HL-60 (cell line): Measurements from ENCODE around the gene CTCF.

Experiments used
- POLR2AphosphoS5 ChIP-seq: IDR thresholded peaks from 2 replicates; pipeline ENCODE4 v1.6.1; 2012; ENCODE audit warnings: low read depth
- REST ChIP-seq: IDR thresholded peaks from 2 replicates; pipeline ENCODE4 v1.6.1; 2012; ENCODE audit warnings: low read depth; ENCODE audit not compliant: insufficient replicate concordance
- TF ChIP-seq, protein P1 (sequence below): IDR thresholded peaks from one replicate; pipeline ENCODE4 v1.5.1; 2011; ENCODE audit warnings: low read length, control low read depth, inconsistent platforms; ENCODE audit not compliant: insufficient read depth

- TF ChIP-seq, protein P1, sequence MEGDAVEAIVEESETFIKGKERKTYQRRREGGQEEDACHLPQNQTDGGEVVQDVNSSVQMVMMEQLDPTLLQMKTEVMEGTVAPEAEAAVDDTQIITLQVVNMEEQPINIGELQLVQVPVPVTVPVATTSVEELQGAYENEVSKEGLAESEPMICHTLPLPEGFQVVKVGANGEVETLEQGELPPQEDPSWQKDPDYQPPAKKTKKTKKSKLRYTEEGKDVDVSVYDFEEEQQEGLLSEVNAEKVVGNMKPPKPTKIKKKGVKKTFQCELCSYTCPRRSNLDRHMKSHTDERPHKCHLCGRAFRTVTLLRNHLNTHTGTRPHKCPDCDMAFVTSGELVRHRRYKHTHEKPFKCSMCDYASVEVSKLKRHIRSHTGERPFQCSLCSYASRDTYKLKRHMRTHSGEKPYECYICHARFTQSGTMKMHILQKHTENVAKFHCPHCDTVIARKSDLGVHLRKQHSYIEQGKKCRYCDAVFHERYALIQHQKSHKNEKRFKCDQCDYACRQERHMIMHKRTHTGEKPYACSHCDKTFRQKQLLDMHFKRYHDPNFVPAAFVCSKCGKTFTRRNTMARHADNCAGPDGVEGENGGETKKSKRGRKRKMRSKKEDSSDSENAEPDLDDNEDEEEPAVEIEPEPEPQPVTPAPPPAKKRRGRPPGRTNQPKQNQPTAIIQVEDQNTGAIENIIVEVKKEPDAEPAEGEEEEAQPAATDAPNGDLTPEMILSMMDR: no peak
- TF ChIP-seq REST (no peak), POLR2AphosphoS5 (no peak)
Observed at GRCh38 chr16:67541391-67542263, 20.7 kb upstream of the CTCF start.
